Prostate gland (tissue), 2 donors: ENCODE results near the gene RUFY4. TPM values are rescaled to one million over a fixed set of nuclear protein-coding genes. Genes with fewer than 3 reads are reported as not detected.

Experiments
- DNase-seq: peaks from one replicate; pipeline ENCODE4 v3.0.0-alpha.2; 2019; ENCODE audit warnings: low spot score
- H3K27ac ChIP-seq, 2 donors: fragments of 200-600 bp; sonication (generic); 2 replicates each; pipeline ENCODE4 v1.5.1; 2017 to 2019
- H3K27me3 ChIP-seq: fragments of 200-600 bp; sonication (generic); replicated peaks from 2 replicates; pipeline ENCODE4 v1.5.1; 2019; ENCODE audit not compliant: insufficient read depth
- H3K36me3 ChIP-seq, 2 donors: fragments of 200-600 bp; sonication (generic); 1 replicate in 1 of 2; 2 replicates in 1 of 2; pipeline versions ENCODE4 v1.5.1 to v1.8.1; 2017 to 2019
- H3K4me1 ChIP-seq: fragments of 200-600 bp; sonication (generic); replicated peaks from 2 replicates; pipeline ENCODE4 v1.5.1; 2019
- H3K4me3 ChIP-seq, 2 donors: fragments of 200-600 bp; sonication (generic); 2 replicates each; pipeline ENCODE4 v1.5.1; 2017 to 2019
- H3K9me3 ChIP-seq: fragments of 200-600 bp; sonication (generic); 2 replicates; pipeline ENCODE4 v1.5.1; 2017
- POLR2A ChIP-seq: fragments of 450-650 bp; IDR thresholded peaks from one replicate; pipeline ENCODE4 v1.6.1; 2016; ENCODE audit warnings: antibody characterized with exemption, mild to moderate bottlenecking
- POLR2AphosphoS5 ChIP-seq: sonication (generic); formaldehyde crosslinking; IDR thresholded peaks from one replicate; pipeline ENCODE4 v1.6.1; 2017; ENCODE audit warnings: antibody characterized with exemption
- WGBS: methylation state at CpG from one replicate; pipeline ENCODE4 v1.1.5; 2018; 5-methylcytosine and 5-hydroxymethylcytosine counted together
- intact Hi-C: fragments of 100-400 bp; cut with DNase I; formaldehyde crosslinking; loops from one replicate; pipeline ENCODE4 v1.14.2; 2022
- total RNA-seq, 2 donors: library from RNA; depleted of rRNA; stranded (reverse); fragments of >200 nt; gene quantifications; one replicate each; pipeline ENCODE4 v1.1.0, GENCODE V29; 2016
- TF ChIP-seq, protein P1 (sequence below), 4 experiments: fragments of 200-600 bp in 2 of 4; fragments of 450-650 bp in 2 of 4; sonication (generic) in 2 of 4; IDR thresholded peaks; 1 replicate in 3 of 4; 2 replicates in 1 of 4; pipeline ENCODE4 v1.5.1; 2016 to 2019; ENCODE audit warnings: antibody characterized with exemption in 4 of 4, mild to moderate bottlenecking in 2 of 4, moderate library complexity in 2 of 4

Gene RUFY4
- total RNA-seq, 2 donors from 2014 or later, result 0.11 to 0.27 TPM

DNA sequence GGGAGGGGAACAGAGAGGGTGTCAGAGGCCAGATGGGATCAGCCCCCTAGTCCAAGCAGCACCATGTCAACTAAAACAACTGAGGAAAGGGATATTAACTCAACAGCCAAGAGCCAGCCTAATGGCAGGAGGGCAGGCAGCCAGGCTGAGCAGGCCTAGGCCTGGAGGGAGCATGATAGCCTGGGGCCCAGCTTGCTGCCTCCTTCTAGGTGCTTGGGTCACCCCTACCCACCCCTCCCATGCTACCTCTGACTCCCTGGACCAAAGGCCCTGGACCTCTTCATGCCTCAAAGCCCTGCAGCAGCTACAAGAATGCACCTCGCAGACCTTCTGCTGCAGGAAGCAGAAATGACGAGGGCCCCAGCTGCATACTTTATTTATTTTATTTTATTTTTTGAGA lies 44.2 kb upstream of the RUFY4 start:
- Histone ChIP-seq H3K4me3 (no peak overlapping the region), H3K9me3 (no peaks in the 10 kb centered on the region), H3K27me3 (no peaks in the 10 kb centered on the region), H3K4me1 (peaks cover 6% of the 10 kb centered on the region), H3K36me3 (no peaks in the 10 kb centered on the region), H3K27ac (no peak overlapping the region)
- intact Hi-C loops, result no loop called here
- WGBS, result 90% methylated on average over 2 of the region's 2 CpGs
- no peak for DNase-seq
- TF ChIP-seq POLR2AphosphoS5, result no peak
- TF ChIP-seq, protein P1, sequence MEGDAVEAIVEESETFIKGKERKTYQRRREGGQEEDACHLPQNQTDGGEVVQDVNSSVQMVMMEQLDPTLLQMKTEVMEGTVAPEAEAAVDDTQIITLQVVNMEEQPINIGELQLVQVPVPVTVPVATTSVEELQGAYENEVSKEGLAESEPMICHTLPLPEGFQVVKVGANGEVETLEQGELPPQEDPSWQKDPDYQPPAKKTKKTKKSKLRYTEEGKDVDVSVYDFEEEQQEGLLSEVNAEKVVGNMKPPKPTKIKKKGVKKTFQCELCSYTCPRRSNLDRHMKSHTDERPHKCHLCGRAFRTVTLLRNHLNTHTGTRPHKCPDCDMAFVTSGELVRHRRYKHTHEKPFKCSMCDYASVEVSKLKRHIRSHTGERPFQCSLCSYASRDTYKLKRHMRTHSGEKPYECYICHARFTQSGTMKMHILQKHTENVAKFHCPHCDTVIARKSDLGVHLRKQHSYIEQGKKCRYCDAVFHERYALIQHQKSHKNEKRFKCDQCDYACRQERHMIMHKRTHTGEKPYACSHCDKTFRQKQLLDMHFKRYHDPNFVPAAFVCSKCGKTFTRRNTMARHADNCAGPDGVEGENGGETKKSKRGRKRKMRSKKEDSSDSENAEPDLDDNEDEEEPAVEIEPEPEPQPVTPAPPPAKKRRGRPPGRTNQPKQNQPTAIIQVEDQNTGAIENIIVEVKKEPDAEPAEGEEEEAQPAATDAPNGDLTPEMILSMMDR (IDR thresholded peaks at IDR 0.05), result no peak
- TF ChIP-seq POLR2A, result no peak

DNA sequence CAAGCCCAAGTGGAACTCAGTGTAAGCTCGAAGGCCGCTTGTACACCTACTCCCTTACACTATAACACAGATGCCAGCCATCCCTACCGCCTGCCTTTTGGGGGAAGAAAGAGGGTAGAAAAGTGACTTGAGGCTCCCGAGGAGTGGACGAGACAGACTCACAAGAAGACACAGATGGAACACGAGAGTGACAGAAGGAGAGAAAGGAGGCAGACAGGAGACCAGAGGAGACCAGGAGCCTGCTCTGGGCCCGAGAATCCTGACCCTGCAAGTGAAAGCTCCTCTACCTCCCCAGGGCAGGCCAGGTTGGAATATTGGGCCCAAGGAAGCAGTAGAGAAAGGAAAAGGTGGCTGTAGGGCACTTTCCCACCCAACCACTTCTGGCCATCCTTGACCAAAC lies 42.8 kb upstream of the RUFY4 start:
- intact Hi-C loops, result no loop called here
- H3K4me3 ChIP-seq, result no peak overlapping the region
- TF ChIP-seq POLR2AphosphoS5, result no peak
- TF ChIP-seq, protein P1 (IDR thresholded peaks at IDR 0.05), result no peak
- TF ChIP-seq POLR2A, result no peak
- H3K27me3 ChIP-seq, result no peaks in the 10 kb centered on the region
- DNase-seq, result no peak
- peak overlapping the region; percentile 56 to 68 for H3K27ac ChIP-seq
- peaks cover 6% of the 10 kb centered on the region for H3K4me1 ChIP-seq
- no peaks in the 10 kb centered on the region for H3K9me3 ChIP-seq
- H3K36me3 ChIP-seq, result no peaks in the 10 kb centered on the region
- WGBS, result 89% methylated on average over 7 of the region's 7 CpGs

DNA sequence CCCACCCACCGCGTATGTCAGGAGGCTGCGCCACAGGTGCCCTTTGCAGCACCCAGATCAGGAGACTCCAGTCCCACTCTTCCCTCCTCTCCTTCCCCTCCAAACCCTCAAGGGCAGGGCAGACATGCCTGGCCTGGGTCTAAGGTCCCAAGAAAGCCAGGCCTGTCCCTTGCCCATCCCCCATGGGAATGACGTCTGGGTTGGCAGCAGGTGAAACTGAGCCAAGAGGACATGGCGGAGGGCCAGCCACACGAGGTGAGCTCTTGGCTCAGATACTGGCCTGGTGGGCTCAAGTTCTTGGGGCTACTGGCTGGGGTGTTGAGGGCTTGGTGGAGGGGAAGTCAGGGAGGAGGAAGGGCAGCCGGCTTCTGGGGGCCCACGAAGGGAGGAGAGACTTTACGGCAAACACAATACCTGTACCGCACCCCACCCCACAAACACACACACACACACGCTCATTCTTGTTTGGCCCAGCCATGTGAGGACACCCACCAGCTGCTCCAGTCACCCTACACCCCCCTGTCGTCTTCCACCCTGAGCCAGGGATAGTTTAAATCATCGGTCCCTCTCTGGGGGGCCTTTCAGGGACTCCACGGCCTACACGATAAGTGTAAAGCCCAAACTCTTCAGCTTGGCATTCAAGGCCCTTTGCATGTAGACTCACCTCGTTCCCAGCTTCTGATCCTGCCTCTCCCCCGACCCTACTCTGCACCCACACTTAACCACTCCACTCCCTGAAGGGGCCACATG lies 42.2 kb upstream of the RUFY4 start:
- 53% methylated on average over 16 of the region's 17 CpGs for WGBS
- no peaks in the 10 kb centered on the region for H3K27me3 ChIP-seq
- no peaks in the 10 kb centered on the region for H3K9me3 ChIP-seq
- H3K36me3 ChIP-seq, result no peaks in the 10 kb centered on the region
- peaks cover 6% of the 10 kb centered on the region for H3K4me1 ChIP-seq
- peak overlapping the region; percentile 56 to 68 for H3K27ac ChIP-seq
- peak; percentile 4 for TF ChIP-seq POLR2A
- TF ChIP-seq, protein P1 (IDR thresholded peaks at IDR 0.05), result no peak
- TF ChIP-seq POLR2AphosphoS5, result peak; percentile 95
- no peak overlapping the region for H3K4me3 ChIP-seq
- peak; percentile 91 for DNase-seq
- intact Hi-C loops, result no loop called here

DNA sequence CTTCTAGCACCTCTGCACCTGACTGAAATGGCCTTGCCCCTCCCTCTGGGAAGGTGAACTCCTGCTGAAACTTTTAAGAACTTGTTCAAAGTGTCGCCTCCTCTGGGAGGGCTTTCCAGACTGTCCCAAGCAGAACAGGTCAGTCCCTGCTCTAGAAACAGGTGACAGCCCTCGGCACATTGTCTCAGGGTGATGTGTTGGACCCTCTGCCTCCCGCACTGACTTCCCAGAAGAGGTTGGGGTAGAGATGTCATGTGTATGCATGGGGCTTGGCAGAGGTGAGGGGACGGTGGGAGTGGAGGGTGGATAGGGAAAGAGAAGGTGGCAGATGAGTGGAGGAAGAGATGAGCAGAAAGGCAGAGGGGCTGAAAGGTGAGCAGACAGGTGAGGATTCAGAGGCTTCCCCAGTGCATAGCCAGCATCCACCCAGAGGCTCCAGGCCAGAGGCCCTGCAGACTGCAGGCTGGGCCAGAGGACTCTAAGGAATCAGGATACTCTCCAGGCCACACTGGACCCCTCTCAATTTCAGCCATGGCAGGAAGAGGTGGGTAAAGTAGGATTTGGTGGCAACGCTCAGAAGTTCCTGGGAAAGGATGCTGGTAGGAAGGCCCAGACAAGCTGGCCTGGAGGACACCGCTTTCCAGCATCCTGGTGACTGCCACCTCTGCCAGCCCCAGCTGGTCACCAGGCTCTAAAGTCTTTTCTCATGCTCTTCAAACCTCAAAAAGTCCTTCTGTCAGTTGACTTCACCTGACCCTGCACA lies 41.4 kb upstream of the RUFY4 start:
- 84% methylated on average over 6 of the region's 6 CpGs for WGBS
- Histone ChIP-seq H3K9me3 (no peaks in the 10 kb centered on the region), H3K4me3 (no peak overlapping the region), H3K27ac (peak overlapping the region; percentile 37 to 68), H3K4me1 (peaks cover 6% of the 10 kb centered on the region), H3K36me3 (no peaks in the 10 kb centered on the region), H3K27me3 (no peaks in the 10 kb centered on the region)
- intact Hi-C loops, result no loop called here
- TF ChIP-seq POLR2A, result no peak
- TF ChIP-seq POLR2AphosphoS5, result no peak
- TF ChIP-seq, protein P1 (IDR thresholded peaks at IDR 0.05), result no peak
- DNase-seq, result no peak

DNA sequence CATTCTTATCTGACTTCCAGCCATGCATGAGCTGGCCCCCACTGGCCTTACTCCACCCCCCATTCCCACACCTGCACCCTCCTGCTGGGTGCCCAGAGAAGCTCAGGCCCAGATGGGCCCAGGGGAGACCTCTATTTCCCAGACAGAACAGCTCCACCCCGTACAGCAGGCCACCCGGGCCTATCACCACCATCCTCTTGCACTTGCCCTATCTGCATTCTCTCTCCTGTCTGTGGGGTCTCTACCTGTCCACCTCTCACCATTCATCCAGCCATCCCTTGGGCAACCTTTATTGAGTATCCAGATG lies 40.9 kb upstream of the RUFY4 start:
- Histone ChIP-seq H3K9me3 (no peaks in the 10 kb centered on the region), H3K27ac (peak overlapping the region in 1 of 2 donors; percentile 41), H3K4me3 (no peak overlapping the region), H3K4me1 (peaks cover 6% of the 10 kb centered on the region), H3K27me3 (no peaks in the 10 kb centered on the region), H3K36me3 (no peaks in the 10 kb centered on the region)
- DNase-seq, result no peak
- 96% methylated on average over 2 of the region's 2 CpGs for WGBS
- intact Hi-C loops, result no loop called here
- TF ChIP-seq POLR2AphosphoS5 (no peak), POLR2A (no peak)
- TF ChIP-seq, protein P1 (IDR thresholded peaks at IDR 0.05), result no peak
